CD4-positive, alpha-beta T cell (primary cell): ENCODE data around the gene SETBP1. TPM values are rescaled to one million over a fixed set of nuclear protein-coding genes. Genes with fewer than 3 reads are reported as not detected.

Source experiments
- ATAC-seq: fragments of 200-7000 bp; cut with Tn5 transposase; one replicate; pipeline ENCODE4 v1.10.0; 2022; ENCODE audit warnings: mild to moderate bottlenecking; ENCODE audit not compliant: poor library complexity
- CTCF ChIA-PET: fragments of 350-600 bp; sonication (Branson Sonifier 250); formaldehyde crosslinking; loops from one replicate; lab custom pipeline; 2021; ENCODE audit warnings: antibody characterized with exemption, inconsistent platforms; lab: Charles Lee
- POLR2A ChIA-PET: fragments of 350-600 bp; sonication (Branson Sonifier 250); formaldehyde crosslinking; loops from one replicate; lab custom pipeline; 2021; ENCODE audit warnings: antibody characterized with exemption, inconsistent platforms; lab: Charles Lee
- DNase-seq, 14 experiments: peaks; one replicate each; pipeline ENCODE4 v3.0.0-alpha.2; 2013 to 2020; ENCODE audit warnings: mixed read lengths in 2 of 14
- H3K27ac ChIP-seq, 2 donors: one replicate each; pipeline versions ENCODE4 v1.5.1 to v1.7.0; 2013; ENCODE audit warnings: low read length in 2 of 2, low read depth in 1 of 2, mild to moderate bottlenecking in 1 of 2
- H3K27me3 ChIP-seq, 2 experiments: 1 replicate in 1 of 2; 2 replicates in 1 of 2; pipeline versions ENCODE4 v1.6.1 to v1.7.0; 2013; ENCODE audit warnings: low read length in 2 of 2, control low read depth in 1 of 2, mild to moderate bottlenecking in 1 of 2, moderate library complexity in 1 of 2; ENCODE audit not compliant: insufficient read depth in 2 of 2, control insufficient read depth in 1 of 2
- H3K36me3 ChIP-seq: one replicate; pipeline ENCODE4 v1.6.1; 2013; ENCODE audit warnings: low read length, control low read depth; ENCODE audit not compliant: insufficient read depth
- H3K4me1 ChIP-seq: one replicate; pipeline ENCODE4 v1.6.1; 2013; ENCODE audit warnings: low read length, control low read depth; ENCODE audit not compliant: insufficient read depth
- H3K4me3 ChIP-seq: one replicate; pipeline ENCODE4 v1.5.1; 2013; ENCODE audit warnings: mild to moderate bottlenecking, low read length, moderate library complexity
- H3K9me3 ChIP-seq, 2 experiments: 1 replicate in 1 of 2; 2 replicates in 1 of 2; pipeline versions ENCODE4 v1.6.1 to v1.7.0; 2013; ENCODE audit warnings: low read length in 2 of 2, mild to moderate bottlenecking in 2 of 2, control low read depth in 1 of 2, moderate library complexity in 1 of 2; ENCODE audit not compliant: control insufficient read depth in 1 of 2, insufficient read depth in 1 of 2
- H3K27ac Mint-ChIP-seq: one replicate; pipeline ENCODE4 v1.8.0; 2020; ENCODE audit warnings: mixed read lengths
- H3K27me3 Mint-ChIP-seq: one replicate; pipeline ENCODE4 v1.8.0; 2021; ENCODE audit warnings: mixed read lengths
- H3K36me3 Mint-ChIP-seq: one replicate; pipeline ENCODE4 v1.8.0; 2021; ENCODE audit warnings: low read depth, mixed read lengths
- H3K4me1 Mint-ChIP-seq: one replicate; pipeline ENCODE4 v1.8.0; 2021; ENCODE audit warnings: low read depth, mixed read lengths
- H3K4me3 Mint-ChIP-seq: one replicate; pipeline ENCODE4 v1.8.0; 2020; ENCODE audit warnings: mild to moderate bottlenecking, mixed read lengths
- H3K9me3 Mint-ChIP-seq: one replicate; pipeline ENCODE4 v1.8.0; 2020; ENCODE audit warnings: mixed read lengths
- CTCF ChIP-seq: fragments of 200-600 bp; IDR thresholded peaks from one replicate; pipeline ENCODE4 v1.8.0; 2022; ENCODE audit warnings: antibody characterized with exemption, mild to moderate bottlenecking
- intact Hi-C, 2 experiments: fragments of 100-400 bp; cut with DNase I in 1 of 2; cut with micrococcal nuclease in 1 of 2; formaldehyde crosslinking; loops; one replicate each; pipeline versions ENCODE4 v1.15.1 to v1.9.0; 2023 to 2025; cut with DNase I, micrococcal nuclease
- total RNA-seq, 174 experiments: library from RNA in 2 of 174; stranded (reverse) in 2 of 174; gene quantifications; one replicate each; pipeline ENCODE4 v1.2.3 and lab custom pipeline; 2021 to 2026

Gene SETBP1
- total RNA-seq, 2 experiments from 2014 or later, result 0.25 to 0.41 TPM

GRCh38 chr18:44770641-44771040 is 90.0 kb downstream of the SETBP1 start:
- no peaks in the 10 kb centered on the region for H3K9me3 ChIP-seq
- POLR2A ChIA-PET, result no interaction called here
- H3K27ac Mint-ChIP-seq, result no peak overlapping the region
- H3K27me3 ChIP-seq, result no peaks in the 10 kb centered on the region
- intact Hi-C loops, result no loop called here
- H3K36me3 ChIP-seq, result no peaks in the 10 kb centered on the region
- H3K4me1 Mint-ChIP-seq, result no peaks in the 10 kb centered on the region
- no peak overlapping the region for H3K4me3 ChIP-seq
- no peaks in the 10 kb centered on the region for H3K9me3 Mint-ChIP-seq
- TF ChIP-seq CTCF, result no peak
- H3K27me3 Mint-ChIP-seq, result no peaks in the 10 kb centered on the region
- no peaks in the 10 kb centered on the region for H3K4me1 ChIP-seq
- no peak overlapping the region for H3K4me3 Mint-ChIP-seq
- DNase-seq, result no peak
- ATAC-seq, result no peak
- H3K27ac ChIP-seq, result no peak overlapping the region
- no peaks in the 10 kb centered on the region for H3K36me3 Mint-ChIP-seq
- CTCF ChIA-PET, result no interaction called here

GRCh38 chr18:44771572-44771955 is 90.9 kb downstream of the SETBP1 start:
- Mint-ChIP-seq H3K36me3 (no peaks in the 10 kb centered on the region), H3K4me1 (no peaks in the 10 kb centered on the region), H3K27ac (no peak overlapping the region), H3K9me3 (no peaks in the 10 kb centered on the region), H3K27me3 (no peaks in the 10 kb centered on the region), H3K4me3 (no peak overlapping the region)
- no peak for TF ChIP-seq CTCF
- Histone ChIP-seq H3K36me3 (no peaks in the 10 kb centered on the region), H3K4me1 (no peaks in the 10 kb centered on the region), H3K9me3 (no peaks in the 10 kb centered on the region), H3K4me3 (no peak overlapping the region), H3K27me3 (no peaks in the 10 kb centered on the region), H3K27ac (no peak overlapping the region)
- intact Hi-C loops, result no loop called here
- POLR2A ChIA-PET, result no interaction called here
- ATAC-seq, result no peak
- CTCF ChIA-PET, result no interaction called here
- no peak for DNase-seq

GRCh38 chr18:44771956-44772917 is 91.5 kb downstream of the SETBP1 start:
- POLR2A ChIA-PET, result no interaction called here

More at GRCh38 chr18:44771956-44772917, 91.5 kb downstream of the SETBP1 start:
- no peak for ATAC-seq
- CTCF ChIA-PET, result no interaction called here
- intact Hi-C loops, result no loop called here
- Histone ChIP-seq H3K27ac (no peak overlapping the region), H3K27me3 (no peaks in the 10 kb centered on the region), H3K9me3 (no peaks in the 10 kb centered on the region), H3K4me1 (no peaks in the 10 kb centered on the region), H3K36me3 (no peaks in the 10 kb centered on the region), H3K4me3 (no peak overlapping the region)
- H3K27me3 Mint-ChIP-seq, result no peaks in the 10 kb centered on the region
- H3K9me3 Mint-ChIP-seq, result no peaks in the 10 kb centered on the region
- TF ChIP-seq CTCF, result no peak
- DNase-seq, result no peak
- no peaks in the 10 kb centered on the region for H3K36me3 Mint-ChIP-seq
- H3K4me3 Mint-ChIP-seq, result no peak overlapping the region
- no peaks in the 10 kb centered on the region for H3K4me1 Mint-ChIP-seq
- H3K27ac Mint-ChIP-seq, result no peak overlapping the region
